ENCODE measurements around the gene PIWIL1. TPM values are rescaled to one million over a fixed set of nuclear protein-coding genes. Genes with fewer than 3 reads are reported as not detected.

Gene PIWIL1
- total RNA-seq, 1 donor, result not detected

DNA sequence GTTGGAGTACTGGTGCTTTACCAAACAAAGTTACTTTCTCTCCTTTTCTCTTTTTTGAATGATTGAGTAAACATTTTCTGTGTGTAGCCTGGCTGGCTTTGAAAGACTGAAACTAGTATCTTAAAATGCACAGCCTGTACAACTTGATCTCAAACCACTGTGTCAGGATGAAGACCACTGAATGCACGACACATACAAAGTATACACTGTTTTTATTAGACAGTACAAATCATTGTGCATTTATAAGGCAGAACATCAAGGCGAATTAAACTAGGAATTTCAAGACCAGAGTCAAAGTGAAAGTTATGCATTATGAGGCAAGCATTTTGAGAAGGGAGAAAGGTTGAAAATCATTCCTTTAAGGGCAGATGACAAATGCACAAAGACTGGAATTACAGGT is 59.0 kb downstream of the PIWIL1 start:
- Histone ChIP-seq H3K4me3 (ENCODE audit: insufficient read depth, low read length) (no peak overlapping the region), H3K27ac (ENCODE audit: low read depth, low read length) (no peak overlapping the region), H3K9me3 (ENCODE audit: low read depth, low read length) (no peaks in the 10 kb centered on the region), H3K27me3 (ENCODE audit: insufficient read depth, low read length) (no peaks in the 10 kb centered on the region), H3K4me1 (ENCODE audit: insufficient read depth, low read length) (no peaks in the 10 kb centered on the region), H4K20me1 (ENCODE audit: insufficient read depth, low read length) (no peaks in the 10 kb centered on the region), H3K79me2 (ENCODE audit: insufficient read depth, low read length) (no peaks in the 10 kb centered on the region), H3K36me3 (ENCODE audit: insufficient read depth, low read length) (no peaks in the 10 kb centered on the region), H3K4me2 (ENCODE audit: insufficient read depth, low read length) (no peak overlapping the region), H2AFZ (ENCODE audit: low read length) (no peak overlapping the region)
- no peak for DNase-seq (ENCODE audit: insufficient read length, low spot score, missing footprints)
- TF ChIP-seq, protein P1, sequence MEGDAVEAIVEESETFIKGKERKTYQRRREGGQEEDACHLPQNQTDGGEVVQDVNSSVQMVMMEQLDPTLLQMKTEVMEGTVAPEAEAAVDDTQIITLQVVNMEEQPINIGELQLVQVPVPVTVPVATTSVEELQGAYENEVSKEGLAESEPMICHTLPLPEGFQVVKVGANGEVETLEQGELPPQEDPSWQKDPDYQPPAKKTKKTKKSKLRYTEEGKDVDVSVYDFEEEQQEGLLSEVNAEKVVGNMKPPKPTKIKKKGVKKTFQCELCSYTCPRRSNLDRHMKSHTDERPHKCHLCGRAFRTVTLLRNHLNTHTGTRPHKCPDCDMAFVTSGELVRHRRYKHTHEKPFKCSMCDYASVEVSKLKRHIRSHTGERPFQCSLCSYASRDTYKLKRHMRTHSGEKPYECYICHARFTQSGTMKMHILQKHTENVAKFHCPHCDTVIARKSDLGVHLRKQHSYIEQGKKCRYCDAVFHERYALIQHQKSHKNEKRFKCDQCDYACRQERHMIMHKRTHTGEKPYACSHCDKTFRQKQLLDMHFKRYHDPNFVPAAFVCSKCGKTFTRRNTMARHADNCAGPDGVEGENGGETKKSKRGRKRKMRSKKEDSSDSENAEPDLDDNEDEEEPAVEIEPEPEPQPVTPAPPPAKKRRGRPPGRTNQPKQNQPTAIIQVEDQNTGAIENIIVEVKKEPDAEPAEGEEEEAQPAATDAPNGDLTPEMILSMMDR (IDR thresholded peaks at IDR 0.05; ENCODE audit: extremely low read depth, low read depth, low read length), result no peak

DNA sequence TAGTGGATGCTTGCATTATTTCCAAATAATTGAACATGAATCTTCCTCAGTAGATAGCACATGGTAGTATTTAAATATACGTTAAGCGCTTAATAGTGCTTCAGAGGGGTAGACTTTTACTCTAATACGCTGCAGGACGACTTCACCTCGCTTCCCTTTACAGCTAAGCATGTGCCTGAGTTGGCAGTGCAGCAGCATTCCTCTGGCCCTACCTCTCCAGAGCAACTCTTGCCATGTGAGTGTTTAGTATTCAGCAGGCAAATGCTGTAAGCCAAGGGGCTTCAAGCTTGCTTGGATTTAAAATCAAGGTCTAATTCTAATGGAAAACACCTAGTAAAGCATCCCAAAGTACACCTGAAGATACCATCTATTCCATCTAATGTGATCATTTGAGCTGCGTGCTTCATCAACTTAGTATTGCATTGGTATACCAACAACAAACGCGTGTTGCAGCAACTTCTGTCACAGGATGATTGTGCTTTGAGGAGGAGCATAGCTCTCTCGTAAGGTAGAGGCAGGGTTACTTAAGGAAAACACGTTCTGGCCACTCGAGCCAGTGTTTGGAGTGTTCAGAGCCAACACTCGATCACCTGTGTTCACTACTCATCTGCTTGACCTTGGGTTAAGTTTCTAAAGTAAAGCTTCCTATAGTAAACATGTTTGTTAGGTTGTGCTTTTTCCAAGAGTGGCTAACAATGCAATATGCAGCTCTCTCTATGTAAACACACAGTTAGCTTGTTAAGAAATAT is 60.6 kb downstream of the PIWIL1 start:
- Histone ChIP-seq H3K4me3 (ENCODE audit: insufficient read depth, low read length) (no peak overlapping the region), H3K27me3 (ENCODE audit: insufficient read depth, low read length) (no peaks in the 10 kb centered on the region), H3K27ac (ENCODE audit: low read depth, low read length) (no peak overlapping the region), H3K79me2 (ENCODE audit: insufficient read depth, low read length) (no peaks in the 10 kb centered on the region), H3K9me3 (ENCODE audit: low read depth, low read length) (no peaks in the 10 kb centered on the region), H4K20me1 (ENCODE audit: insufficient read depth, low read length) (no peaks in the 10 kb centered on the region), H2AFZ (ENCODE audit: low read length) (no peak overlapping the region), H3K4me1 (ENCODE audit: insufficient read depth, low read length) (no peaks in the 10 kb centered on the region), H3K36me3 (ENCODE audit: insufficient read depth, low read length) (no peaks in the 10 kb centered on the region), H3K4me2 (ENCODE audit: insufficient read depth, low read length) (no peak overlapping the region)
- DNase-seq (ENCODE audit: insufficient read length, low spot score, missing footprints), result no peak
- TF ChIP-seq, protein P1 (IDR thresholded peaks at IDR 0.05; ENCODE audit: extremely low read depth, low read depth, low read length), result no peak

DNA sequence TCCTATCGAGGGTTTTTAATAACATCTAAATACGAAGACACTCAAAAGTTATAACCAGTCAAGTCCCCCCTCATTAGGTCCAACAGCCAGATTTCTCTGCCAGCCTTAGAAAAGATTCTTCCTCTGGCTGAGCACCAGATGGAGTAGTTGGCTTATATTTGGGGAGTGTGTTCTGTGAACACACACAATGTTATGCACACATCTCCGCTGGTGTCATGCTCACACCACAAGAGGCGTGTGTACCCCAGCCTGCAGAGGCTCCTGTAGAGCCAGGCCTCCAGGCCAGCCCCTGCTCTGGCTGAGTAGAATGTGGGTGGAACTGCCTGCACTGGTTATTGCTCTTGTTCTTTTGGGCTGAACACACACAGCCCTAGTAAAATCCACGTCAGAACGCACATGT is 64.0 kb downstream of the PIWIL1 start:
- H3K27me3 ChIP-seq (ENCODE audit: insufficient read depth, low read length), result no peaks in the 10 kb centered on the region
- H4K20me1 ChIP-seq (ENCODE audit: insufficient read depth, low read length), result no peaks in the 10 kb centered on the region
- H3K4me3 ChIP-seq (ENCODE audit: insufficient read depth, low read length), result no peak overlapping the region
- no peak overlapping the region for H2AFZ ChIP-seq (ENCODE audit: low read length)
- no peaks in the 10 kb centered on the region for H3K9me3 ChIP-seq (ENCODE audit: low read depth, low read length)
- H3K4me2 ChIP-seq (ENCODE audit: insufficient read depth, low read length), result no peak overlapping the region
- H3K36me3 ChIP-seq (ENCODE audit: insufficient read depth, low read length), result no peaks in the 10 kb centered on the region
- H3K4me1 ChIP-seq (ENCODE audit: insufficient read depth, low read length), result no peaks in the 10 kb centered on the region
- H3K79me2 ChIP-seq (ENCODE audit: insufficient read depth, low read length), result no peaks in the 10 kb centered on the region
- TF ChIP-seq, protein P1 (IDR thresholded peaks at IDR 0.05; ENCODE audit: extremely low read depth, low read depth, low read length), result no peak
- DNase-seq (ENCODE audit: insufficient read length, low spot score, missing footprints), result no peak
- no peak overlapping the region for H3K27ac ChIP-seq (ENCODE audit: low read depth, low read length)

DNA sequence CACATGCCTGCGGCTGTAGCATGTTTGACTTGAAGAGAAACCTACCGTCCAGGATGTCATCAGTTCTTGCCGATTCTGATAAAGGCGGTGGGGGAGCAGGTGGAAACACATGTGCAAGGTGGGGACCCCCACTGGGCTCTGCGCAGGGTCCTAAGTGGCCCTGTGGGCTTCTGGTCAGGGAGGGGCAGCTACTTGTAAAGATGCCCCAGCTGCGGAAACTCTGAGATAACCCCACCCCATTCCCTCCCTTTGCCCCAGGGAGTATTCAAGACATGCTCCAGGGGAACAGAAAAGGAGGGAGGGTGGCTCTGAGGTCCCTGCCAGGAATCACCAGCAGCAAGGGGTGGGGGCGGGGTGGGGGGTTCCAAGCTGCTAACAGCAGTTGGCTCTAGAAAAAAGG is 67.6 kb downstream of the PIWIL1 start:
- no peak for DNase-seq (ENCODE audit: insufficient read length, low spot score, missing footprints)
- Histone ChIP-seq H3K27ac (ENCODE audit: low read depth, low read length) (no peak overlapping the region), H3K4me2 (ENCODE audit: insufficient read depth, low read length) (no peak overlapping the region), H4K20me1 (ENCODE audit: insufficient read depth, low read length) (no peaks in the 10 kb centered on the region), H3K36me3 (ENCODE audit: insufficient read depth, low read length) (no peaks in the 10 kb centered on the region), H3K4me1 (ENCODE audit: insufficient read depth, low read length) (no peaks in the 10 kb centered on the region), H3K79me2 (ENCODE audit: insufficient read depth, low read length) (no peaks in the 10 kb centered on the region), H3K27me3 (ENCODE audit: insufficient read depth, low read length) (no peaks in the 10 kb centered on the region), H3K4me3 (ENCODE audit: insufficient read depth, low read length) (no peak overlapping the region), H3K9me3 (ENCODE audit: low read depth, low read length) (peaks cover 2% of the 10 kb centered on the region), H2AFZ (ENCODE audit: low read length) (no peak overlapping the region)
- TF ChIP-seq, protein P1 (IDR thresholded peaks at IDR 0.05; ENCODE audit: extremely low read depth, low read depth, low read length), result no peak

All from osteoblast (primary cell).